H9 (cell line): ENCODE data around the gene NTRK3. TPM values are rescaled to one million over a fixed set of nuclear protein-coding genes. Genes with fewer than 3 reads are reported as not detected.

Experiments used
- DNase-seq: peaks from one replicate; pipeline ENCODE4 v3.0.0-alpha.2; 2017
- H2AFZ ChIP-seq: one replicate; pipeline ENCODE4 v1.6.1; 2013; ENCODE audit warnings: mild to moderate bottlenecking, low read length, control low read depth, moderate library complexity
- H2AK5ac ChIP-seq: 2 replicates; pipeline ENCODE4 v1.6.1; 2013; ENCODE audit warnings: low read length, control low read depth, mixed read lengths; ENCODE audit not compliant: insufficient read length
- H2BK120ac ChIP-seq: one replicate; pipeline ENCODE4 v1.6.1; 2013; ENCODE audit warnings: low read depth, mild to moderate bottlenecking, low read length, control low read depth, inconsistent platforms; ENCODE audit not compliant: poor library complexity, severe bottlenecking
- H2BK12ac ChIP-seq: 2 replicates; pipeline ENCODE4 v1.6.1; 2013; ENCODE audit warnings: low read length, control low read depth, mixed read lengths, low read depth; ENCODE audit not compliant: insufficient read length
- H2BK15ac ChIP-seq: 2 replicates; pipeline ENCODE4 v1.6.1; 2013; ENCODE audit warnings: low read depth, low read length, control low read depth
- H2BK20ac ChIP-seq: one replicate; pipeline ENCODE4 v1.6.1; 2013; ENCODE audit warnings: low read depth, mild to moderate bottlenecking, low read length, control low read depth, inconsistent platforms; ENCODE audit not compliant: poor library complexity, severe bottlenecking
- H2BK5ac ChIP-seq: 2 replicates; pipeline ENCODE4 v1.6.1; 2013; ENCODE audit warnings: low read length, control low read depth, mixed read lengths; ENCODE audit not compliant: insufficient read length
- H3K14ac ChIP-seq: 2 replicates; pipeline ENCODE4 v1.6.1; 2013; ENCODE audit warnings: low read length, control low read depth; ENCODE audit not compliant: insufficient read depth
- H3K18ac ChIP-seq: 2 replicates; pipeline ENCODE4 v1.6.1; 2013; ENCODE audit warnings: low read depth, mild to moderate bottlenecking, mixed read lengths, low read length, control low read depth; ENCODE audit not compliant: insufficient read length
- H3K23ac ChIP-seq: 2 replicates; pipeline ENCODE4 v1.6.1; 2013; ENCODE audit warnings: low read length, control low read depth, mixed read lengths, low read depth; ENCODE audit not compliant: insufficient read length
- H3K23me2 ChIP-seq: 2 replicates; pipeline ENCODE4 v1.6.1; 2013; ENCODE audit warnings: low read depth, mild to moderate bottlenecking, mixed read lengths, low read length, control low read depth; ENCODE audit not compliant: insufficient read length, poor library complexity, severe bottlenecking
- H3K27ac ChIP-seq: 2 replicates; pipeline ENCODE4 v1.5.1; 2013; ENCODE audit warnings: low read length, control low read depth, mixed read lengths, low read depth; ENCODE audit not compliant: insufficient read length
- H3K27me3 ChIP-seq: 2 replicates; pipeline ENCODE4 v1.6.1; 2013; ENCODE audit warnings: low read length, control low read depth, inconsistent platforms; ENCODE audit not compliant: insufficient read depth
- H3K4ac ChIP-seq: 2 replicates; pipeline ENCODE4 v1.6.1; 2013; ENCODE audit warnings: low read depth, mild to moderate bottlenecking, control low read depth, inconsistent platforms, low read length, moderate library complexity
- H3K4me1 ChIP-seq: 2 replicates; pipeline ENCODE4 v1.6.1; 2013; ENCODE audit warnings: low read length, control low read depth, inconsistent platforms; ENCODE audit not compliant: insufficient read depth
- H3K4me2 ChIP-seq: 2 replicates; pipeline ENCODE4 v1.6.1; 2013; ENCODE audit warnings: low read length, control low read depth, mixed read lengths; ENCODE audit not compliant: insufficient read length, insufficient read depth
- H3K56ac ChIP-seq: 2 replicates; pipeline ENCODE4 v1.6.1; 2013; ENCODE audit warnings: low read depth, mild to moderate bottlenecking, mixed read lengths, low read length, control low read depth; ENCODE audit not compliant: insufficient read length
- H3K79me1 ChIP-seq: 2 replicates; pipeline ENCODE4 v1.6.1; 2013; ENCODE audit warnings: low read depth, mild to moderate bottlenecking, moderate library complexity, low read length, control low read depth, inconsistent platforms; ENCODE audit not compliant: insufficient read depth, poor library complexity, severe bottlenecking
- H3K79me2 ChIP-seq: 2 replicates; pipeline ENCODE4 v1.6.1; 2013; ENCODE audit warnings: low read length, control low read depth, inconsistent platforms; ENCODE audit not compliant: insufficient read depth
- H3K9ac ChIP-seq: 2 replicates; pipeline ENCODE4 v1.6.1; 2013; ENCODE audit warnings: low read length, control low read depth, mixed read lengths; ENCODE audit not compliant: insufficient read length; ENCODE audit errors: extremely low read depth
- H3K9me3 ChIP-seq: one replicate; pipeline ENCODE4 v1.6.1; 2013; ENCODE audit warnings: low read depth, low read length, inconsistent platforms; ENCODE audit not compliant: control insufficient read depth
- H3T11ph ChIP-seq: one replicate; pipeline ENCODE4 v1.6.1; 2013; ENCODE audit warnings: mild to moderate bottlenecking, low read length, control low read depth, inconsistent platforms
- H4K20me1 ChIP-seq: one replicate; pipeline ENCODE4 v1.6.1; 2013; ENCODE audit not compliant: control insufficient read depth, insufficient read length, insufficient read depth
- H4K5ac ChIP-seq: 2 replicates; pipeline ENCODE4 v1.6.1; 2013; ENCODE audit warnings: low read depth, mild to moderate bottlenecking, mixed read lengths, low read length, control low read depth; ENCODE audit not compliant: insufficient read length
- H4K8ac ChIP-seq: replicated peaks from 2 replicates; pipeline ENCODE4 v1.6.1; 2013; ENCODE audit warnings: low read length, control low read depth, mixed read lengths, low read depth; ENCODE audit not compliant: insufficient read length
- H4K91ac ChIP-seq: 2 replicates; pipeline ENCODE4 v1.6.1; 2013; ENCODE audit warnings: low read depth, mild to moderate bottlenecking, moderate library complexity, mixed read lengths, low read length, control low read depth; ENCODE audit not compliant: insufficient read length
- H3K27ac Mint-ChIP-seq, 3 experiments: 2 replicates in 2 of 3; 3 replicates in 1 of 3; pipeline ENCODE4 v1.8.0; 2020 to 2021; ENCODE audit warnings: mixed read lengths in 3 of 3, mild to moderate bottlenecking in 1 of 3, moderate library complexity in 1 of 3
- H3K27me3 Mint-ChIP-seq: 2 replicates; pipeline ENCODE4 v1.8.0; 2021; ENCODE audit warnings: low read depth, mild to moderate bottlenecking, moderate library complexity, mixed read lengths
- H3K36me3 Mint-ChIP-seq, 3 experiments: 2 replicates in 2 of 3; 3 replicates in 1 of 3; pipeline ENCODE4 v1.8.0; 2020 to 2021; ENCODE audit warnings: low read depth in 3 of 3, mixed read lengths in 3 of 3; ENCODE audit not compliant: insufficient read depth in 1 of 3
- H3K4me1 Mint-ChIP-seq, 2 experiments: 2 replicates each; pipeline ENCODE4 v1.8.0; 2020; ENCODE audit warnings: mixed read lengths in 2 of 2
- H3K4me3 Mint-ChIP-seq, 2 experiments: 2 replicates in 1 of 2; 3 replicates in 1 of 2; pipeline ENCODE4 v1.8.0; 2020 to 2021; ENCODE audit warnings: mild to moderate bottlenecking in 2 of 2, mixed read lengths in 2 of 2, moderate library complexity in 1 of 2
- H3K9me3 Mint-ChIP-seq, 2 experiments: 2 replicates in 1 of 2; 3 replicates in 1 of 2; pipeline ENCODE4 v1.8.0; 2020; ENCODE audit warnings: mild to moderate bottlenecking in 2 of 2, mixed read lengths in 2 of 2, moderate library complexity in 1 of 2
- CTCF ChIP-seq: fragments of 200-600 bp; sonication (generic); conservative IDR thresholded peaks from 3 replicates; pipeline ENCODE4 v1.8.0; 2021; ENCODE audit warnings: antibody characterized with exemption, mild to moderate bottlenecking
- WGBS: extraction: QIAGEN DNeasy Blood & Tissue Kit; methylation state at CpG from one replicate; pipeline ENCODE4 v1.1.7; 2013; ENCODE audit warnings: missing lambda C conversion rate, low lambda C conversion rate, mixed read lengths; ENCODE audit not compliant: insufficient read length; ENCODE audit errors: extremely low coverage; 5-methylcytosine and 5-hydroxymethylcytosine counted together
- total RNA-seq: library from RNA; stranded (reverse); gene quantifications from 2 replicates; pipeline ENCODE4 v1.2.1, GENCODE V29; 2021

The NTRK3 gene
- total RNA-seq, 1 experiment from 2014 or later: 2.5 TPM

GRCh38 chr15:88179562-88179961 lies 77.0 kb downstream of the NTRK3 start:
- H4K5ac ChIP-seq: no peak overlapping the region
- TF ChIP-seq CTCF: no peak
- no peak overlapping the region for H2BK12ac ChIP-seq
- H4K20me1 ChIP-seq: no peaks in the 10 kb centered on the region
- no peak overlapping the region for H2BK5ac ChIP-seq
- no peaks in the 10 kb centered on the region for H3K27me3 ChIP-seq
- no peaks in the 10 kb centered on the region for H3K79me1 ChIP-seq
- no peaks in the 10 kb centered on the region for H3K23me2 ChIP-seq
- WGBS: no CpG with 5 or more reads among the region's 3 CpGs
- no peak overlapping the region for H3K9ac ChIP-seq
- no peaks in the 10 kb centered on the region for H3K9me3 Mint-ChIP-seq
- no peaks in the 10 kb centered on the region for H3K79me2 ChIP-seq
- H3K18ac ChIP-seq: no peak overlapping the region
- no peak overlapping the region for H4K8ac ChIP-seq
- H3K27me3 Mint-ChIP-seq: peaks cover 12% of the 10 kb centered on the region
- no peak overlapping the region for H3K23ac ChIP-seq
- no peak overlapping the region for H2BK120ac ChIP-seq
- H3K4ac ChIP-seq: no peak overlapping the region
- DNase-seq: no peak
- H3K9me3 ChIP-seq: no peaks in the 10 kb centered on the region
- no peak overlapping the region for H3K56ac ChIP-seq
- H2BK20ac ChIP-seq: no peak overlapping the region
- no peak overlapping the region for H2AFZ ChIP-seq
- H3K27ac Mint-ChIP-seq: no peak overlapping the region
- H3T11ph ChIP-seq: no peak overlapping the region
- H3K4me1 Mint-ChIP-seq: no peaks in the 10 kb centered on the region
- H3K27ac ChIP-seq: no peak overlapping the region
- no peak overlapping the region for H2BK15ac ChIP-seq
- H2AK5ac ChIP-seq: no peak overlapping the region
- no peak overlapping the region for H3K4me3 Mint-ChIP-seq
- H3K36me3 Mint-ChIP-seq: no peaks in the 10 kb centered on the region
- H3K4me2 ChIP-seq: no peak overlapping the region
- H3K14ac ChIP-seq: no peak overlapping the region
- no peaks in the 10 kb centered on the region for H3K4me1 ChIP-seq
- no peak overlapping the region for H4K91ac ChIP-seq
